Activated T-cell treated with anti-CD3 and anti-CD28 coated beads for 4 hours (primary cell): Measurements from ENCODE around the gene TEX28.
"Not testable (repeated sequence)": the region's sequence is repeated elsewhere in the genome, so short reads cannot be mapped to it uniquely, and the experiment has no call there.

Experiments used
- DNase-seq: peaks from one replicate; pipeline ENCODE4 v3.0.0-alpha.2; 2020

Gene TEX28

DNA sequence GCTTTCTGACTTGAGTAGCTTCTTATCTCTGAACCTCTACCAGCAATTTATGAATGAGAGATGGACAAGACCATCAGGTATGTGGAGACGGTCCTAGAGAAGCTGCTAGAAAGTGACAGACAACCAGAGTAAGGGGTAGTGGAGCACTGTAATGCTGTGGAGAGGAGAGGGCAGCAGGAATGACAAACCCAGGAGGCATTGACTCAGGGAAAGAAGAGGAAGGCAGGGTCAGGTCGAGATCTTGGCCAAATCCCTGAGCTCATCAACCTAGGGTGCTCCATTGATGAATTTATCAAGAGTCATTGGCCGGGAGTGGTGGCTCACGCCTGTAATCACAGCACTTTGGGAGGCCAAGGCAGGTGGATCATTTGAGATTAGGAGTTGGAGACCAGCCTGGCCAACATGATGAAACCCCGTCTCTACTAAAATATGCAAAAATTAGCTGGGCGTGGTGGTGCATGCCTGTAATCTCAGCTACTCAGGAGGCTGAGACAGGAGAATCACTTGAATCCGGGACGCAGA is 54.9 kb downstream of the TEX28 start:
- DNase-seq = not testable (repeated sequence)

DNA sequence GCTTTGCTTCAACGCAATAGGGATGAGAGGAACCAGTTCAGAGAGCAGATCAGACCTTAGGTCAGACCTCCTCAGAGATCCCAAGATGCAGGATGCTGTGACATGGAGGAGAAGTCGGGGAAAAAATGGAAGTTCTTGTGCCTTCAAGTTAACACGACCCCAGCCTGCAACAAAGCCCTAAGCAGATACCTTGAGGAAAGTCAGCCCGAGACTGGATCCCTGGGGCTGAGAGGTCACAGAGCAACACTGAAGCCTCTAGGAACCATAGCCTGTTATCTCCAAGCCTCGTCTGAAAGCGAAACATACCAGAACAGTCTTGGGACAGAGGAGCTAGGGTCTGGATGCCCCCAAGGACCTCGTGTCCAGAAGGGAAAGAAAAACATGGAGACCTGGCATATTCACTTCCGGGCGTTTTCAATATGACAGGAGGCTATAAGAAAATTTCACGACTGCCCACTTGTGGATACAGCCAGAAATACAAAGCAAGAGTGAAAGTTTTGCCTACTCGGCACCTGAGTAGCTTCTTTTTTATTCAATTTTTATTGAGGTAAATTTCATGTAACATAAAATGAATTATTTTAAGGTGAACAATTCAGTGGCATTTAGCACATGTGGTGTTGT is 55.9 kb downstream of the TEX28 start:
- not testable (repeated sequence) for DNase-seq

DNA sequence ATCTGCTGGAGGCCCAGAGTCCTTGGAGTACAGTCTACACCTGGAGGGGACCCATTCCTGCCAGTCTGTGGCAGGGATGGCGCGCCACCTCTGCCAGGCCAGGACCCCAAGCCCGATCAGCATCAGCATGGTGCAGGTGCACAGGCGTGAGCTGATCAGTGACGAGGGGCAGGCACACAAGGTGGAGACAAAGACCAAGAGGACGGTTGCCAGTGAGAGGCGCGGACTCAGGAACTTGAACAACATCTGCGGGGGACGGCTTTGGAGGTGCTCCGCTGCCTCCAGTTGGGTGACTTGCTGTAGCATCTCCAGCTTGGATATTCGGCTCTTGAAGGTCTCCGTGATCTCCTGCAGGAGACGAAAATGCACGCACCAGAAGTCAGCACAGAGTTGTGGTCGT is 61.3 kb downstream of the TEX28 start:
- not testable (repeated sequence) for DNase-seq

DNA sequence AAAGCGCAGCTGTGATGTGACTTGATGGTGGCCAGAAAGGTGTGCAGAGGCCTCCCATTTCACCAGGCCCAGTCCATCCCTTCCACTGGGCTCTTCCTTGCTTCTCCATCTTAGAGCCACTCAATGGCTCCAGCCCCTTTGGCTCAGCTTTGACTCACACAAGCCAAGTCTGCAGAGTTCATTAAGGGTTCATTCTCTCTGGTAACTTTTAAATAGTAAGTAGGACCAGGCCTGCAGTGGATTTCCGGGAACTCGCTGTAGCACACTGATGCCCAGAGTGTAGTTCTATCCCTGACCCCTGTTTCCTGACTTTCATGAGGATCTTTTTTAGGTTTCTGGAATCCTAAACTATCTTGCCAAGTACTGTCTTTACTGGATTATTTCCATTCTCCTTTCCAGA is 63.5 kb downstream of the TEX28 start:
- DNase-seq = not testable (repeated sequence)

DNA sequence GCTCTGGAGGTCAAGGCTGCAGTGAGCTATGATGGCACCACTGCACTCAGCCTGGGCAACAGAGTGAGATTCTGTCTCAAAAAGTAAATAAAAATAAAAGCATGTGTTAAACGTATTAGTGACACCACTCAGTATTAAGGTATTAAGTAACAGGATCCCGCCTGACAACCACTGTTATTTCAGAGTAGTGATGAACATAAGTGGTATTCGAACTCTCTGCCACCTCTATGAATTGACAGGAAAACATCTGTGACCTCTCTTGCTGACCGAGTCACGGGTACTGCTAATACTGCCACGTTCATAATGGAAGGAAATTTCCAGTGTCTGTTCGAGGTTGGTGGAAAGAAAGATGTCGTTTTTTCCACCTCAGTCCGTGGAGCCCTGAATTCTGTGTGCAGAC is 68.2 kb downstream of the TEX28 start:
- DNase-seq = not testable (repeated sequence)

DNA sequence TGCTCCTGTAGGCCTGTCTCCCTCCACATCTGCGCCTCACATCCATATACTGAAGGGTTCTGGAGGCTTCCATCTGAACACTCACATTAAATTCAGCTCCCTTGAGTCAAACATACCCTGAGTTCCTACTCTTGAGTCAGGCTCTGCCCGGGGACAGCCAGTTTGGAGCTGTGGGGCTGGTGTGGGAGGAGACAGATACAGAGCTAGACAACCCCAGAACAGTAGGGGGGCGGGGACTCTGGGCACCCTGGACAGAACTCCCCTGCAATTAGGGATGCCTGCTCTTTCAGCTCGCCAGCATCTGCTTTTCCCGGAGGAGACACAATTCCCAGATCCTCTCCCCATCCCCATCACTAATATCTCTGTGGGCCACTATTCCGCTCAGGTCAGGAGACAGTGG is 69.6 kb downstream of the TEX28 start:
- not testable (repeated sequence) for DNase-seq
